Cardiac muscle cell (in vitro differentiated cells and primary cell): ENCODE data around the gene GNPTG. TPM values are rescaled to one million over a fixed set of nuclear protein-coding genes. Genes with fewer than 3 reads are reported as not detected.

ENCODE experiments used
- DNase-seq, 2 donors: peaks; one replicate each; pipeline versions ENCODE4 v3.0.0 to v3.0.0-alpha.2; 2010 to 2017; ENCODE audit warnings: low read depth in 1 of 2, low spot score in 1 of 2
- H3K27ac ChIP-seq: fragments of 200-600 bp; sonication (generic); 2 replicates; pipeline ENCODE4 v1.5.1; 2016
- H3K27me3 ChIP-seq: fragments of 200-600 bp; sonication (generic); 2 replicates; pipeline ENCODE4 v1.6.0; 2016; ENCODE audit warnings: control low read depth
- H3K36me3 ChIP-seq: fragments of 200-600 bp; sonication (generic); 2 replicates; pipeline ENCODE4 v1.5.1; 2016; ENCODE audit warnings: control low read depth
- H3K4me1 ChIP-seq: fragments of 200-600 bp; sonication (generic); 2 replicates; pipeline ENCODE4 v1.8.1; 2017; ENCODE audit warnings: low read depth, mild to moderate bottlenecking, mixed run types
- H3K4me3 ChIP-seq: fragments of 200-600 bp; sonication (generic); 2 replicates; pipeline ENCODE4 v1.5.1; 2016; ENCODE audit warnings: mild to moderate bottlenecking
- H3K9me3 ChIP-seq: fragments of 200-600 bp; sonication (generic); 2 replicates; pipeline ENCODE4 v1.5.1; 2017; ENCODE audit warnings: low read depth, mild to moderate bottlenecking, control low read depth
- CTCF ChIP-seq: IDR thresholded peaks from 2 replicates; pipeline ENCODE4 v1.5.1; 2012; ENCODE audit warnings: low read depth, mild to moderate bottlenecking, low read length
- polyA plus RNA-seq: library from polyadenylated mRNA; unstranded; fragments of >200 nt; fragmentation: Nextera tagmentation; extraction: Ambion mirVana; gene quantifications from 2 replicates; pipeline ENCODE4 v1.2.1, GENCODE V29; 2016
- total RNA-seq: library from RNA; depleted of rRNA; stranded (reverse); fragments of >200 nt; gene quantifications from 2 replicates; pipeline ENCODE4 v1.2.3, GENCODE V29; 2016

Gene GNPTG
- total and polyA plus RNA-seq, 2 experiments from 2014 or later: 57.0 to 60.3 TPM

- peak in 1 of 2 donors; percentile 52 for DNase-seq
- Histone ChIP-seq H3K9me3 (no peaks in the 10 kb centered on the region), H3K27me3 (no peaks in the 10 kb centered on the region), H3K4me3 (peak overlapping the region; percentile 92), H3K4me1 (peaks cover 16% of the 10 kb centered on the region), H3K36me3 (peaks cover 9% of the 10 kb centered on the region), H3K27ac (peak overlapping the region; percentile 35)
- no peak for TF ChIP-seq CTCF
These were observed 41.6 kb upstream of the GNPTG start for GRCh38 chr16:1309888-1310831.

DNA sequence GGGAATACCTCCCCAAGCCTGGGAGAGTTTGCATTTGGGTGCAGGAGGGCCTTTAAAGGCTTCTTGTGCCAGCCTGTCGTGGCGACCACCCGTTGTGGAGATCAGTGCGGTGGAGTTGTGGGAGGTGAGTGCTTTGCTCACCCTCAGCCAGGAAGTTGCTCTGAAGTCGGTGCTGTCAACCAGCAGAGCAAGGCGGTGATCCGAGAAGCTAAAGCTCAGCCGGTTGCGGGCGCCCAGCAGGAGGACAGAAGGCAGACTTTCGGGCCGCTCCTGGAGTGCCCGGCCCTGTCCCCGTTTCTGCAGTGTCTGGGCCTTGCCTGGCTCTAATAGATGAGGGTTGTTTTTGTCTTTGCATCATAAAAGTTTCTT lies 40.9 kb upstream of the GNPTG start:
- no peak for DNase-seq
- H3K36me3 ChIP-seq: peaks cover 15% of the 10 kb centered on the region

DNA sequence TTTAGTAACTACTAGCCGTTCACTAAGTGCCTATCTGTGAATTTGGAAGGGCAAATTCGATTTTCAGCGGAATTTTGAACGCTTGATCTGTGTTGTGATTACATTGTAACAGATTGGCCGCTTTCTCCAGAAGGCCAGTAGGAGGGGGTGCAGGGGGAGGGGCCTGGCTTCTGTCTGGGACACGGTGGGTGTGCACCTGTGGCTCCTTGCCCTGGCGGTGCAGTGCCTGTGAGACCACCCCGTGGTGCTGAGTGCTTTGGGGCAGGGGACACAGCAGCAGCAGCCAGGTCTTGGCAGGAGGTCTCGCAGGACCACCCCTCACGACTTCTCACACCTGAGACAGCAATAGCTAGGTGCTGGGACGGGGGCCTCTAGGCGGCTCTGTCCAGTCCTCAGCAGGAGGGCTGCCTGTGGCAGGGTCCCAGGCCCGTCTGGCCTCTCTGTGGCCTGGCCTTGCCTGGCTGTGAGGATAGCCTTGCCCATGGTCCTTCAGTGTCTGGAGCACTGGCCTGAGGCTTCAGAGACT lies 40.5 kb upstream of the GNPTG start:
- H3K9me3 ChIP-seq: no peaks in the 10 kb centered on the region
- no peak for TF ChIP-seq CTCF
- H3K36me3 ChIP-seq: peaks cover 19% of the 10 kb centered on the region
- no peaks in the 10 kb centered on the region for H3K27me3 ChIP-seq
- H3K4me3 ChIP-seq: peak overlapping the region; percentile 92
- H3K27ac ChIP-seq: no peak overlapping the region
- peaks cover 16% of the 10 kb centered on the region for H3K4me1 ChIP-seq
- no peak for DNase-seq

More for the DNA sequence above, 40.9 kb upstream of the GNPTG start:
- no peak for TF ChIP-seq CTCF
- Histone ChIP-seq H3K4me1 (peaks cover 16% of the 10 kb centered on the region), H3K4me3 (peak overlapping the region; percentile 92), H3K27ac (peak overlapping the region; percentile 26), H3K9me3 (no peaks in the 10 kb centered on the region), H3K27me3 (no peaks in the 10 kb centered on the region)

DNA sequence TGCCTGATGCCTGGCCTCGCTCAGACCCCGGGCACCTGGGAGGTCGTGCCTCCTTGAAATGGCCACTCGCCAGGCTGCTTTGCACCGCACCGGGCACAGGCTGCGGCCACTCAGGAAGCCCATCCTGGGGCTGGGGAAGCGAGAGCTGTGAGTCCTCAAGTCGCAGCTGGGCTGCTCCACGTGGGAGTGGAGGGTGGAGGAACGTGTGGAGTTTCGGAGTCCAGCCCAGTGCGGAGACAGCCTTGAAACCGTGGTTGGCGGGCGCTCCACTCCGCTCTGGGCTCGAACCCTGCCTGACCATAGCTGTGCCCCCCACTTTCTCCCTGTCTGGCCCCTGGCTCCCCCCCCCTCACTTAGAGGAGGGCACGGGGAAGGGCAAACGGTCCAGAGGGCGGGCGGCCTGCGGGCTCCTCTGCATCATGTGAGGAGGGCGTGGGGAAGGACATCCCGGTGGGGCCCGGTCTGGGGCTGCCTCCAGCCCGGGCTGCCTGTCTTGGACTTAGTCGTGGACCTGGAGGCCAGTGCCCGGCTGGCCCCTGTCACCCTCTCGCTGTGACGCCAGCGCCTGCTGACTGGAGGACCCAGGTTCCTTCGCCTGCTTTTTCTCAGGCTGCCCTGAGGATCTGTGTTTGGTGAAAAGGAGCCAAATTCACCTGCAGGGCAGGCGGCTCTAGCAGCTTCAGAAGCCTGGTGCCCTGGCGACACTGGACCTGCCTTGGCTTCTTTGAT lies 39.8 kb upstream of the GNPTG start:
- Histone ChIP-seq H3K27ac (no peak overlapping the region), H3K27me3 (no peaks in the 10 kb centered on the region), H3K4me1 (peaks cover 16% of the 10 kb centered on the region), H3K9me3 (no peaks in the 10 kb centered on the region), H3K36me3 (peaks cover 25% of the 10 kb centered on the region), H3K4me3 (peak overlapping the region; percentile 92)
- DNase-seq: peak in 1 of 2 donors; percentile 30
- no peak for TF ChIP-seq CTCF

DNA sequence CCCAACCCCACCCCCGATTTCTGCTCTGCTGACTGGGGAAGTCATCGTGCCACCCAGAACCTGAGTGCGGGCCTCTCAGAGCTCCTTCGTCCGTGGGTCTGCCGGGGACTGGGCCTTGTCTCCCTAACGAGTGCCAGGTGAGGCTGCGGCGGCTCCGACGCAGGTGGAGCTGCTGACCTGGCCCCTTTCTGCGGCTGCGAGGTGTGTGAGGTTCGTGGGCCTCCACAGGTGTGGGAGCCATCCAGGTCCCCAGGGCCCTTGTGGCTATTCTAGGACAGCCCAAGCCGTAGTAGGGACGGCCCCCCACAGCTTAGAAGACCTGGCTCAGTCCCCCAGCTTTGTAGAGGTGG lies 39.3 kb upstream of the GNPTG start:
- no peak overlapping the region for H3K4me3 ChIP-seq
- no peaks in the 10 kb centered on the region for H3K27me3 ChIP-seq
- H3K27ac ChIP-seq: no peak overlapping the region
- no peaks in the 10 kb centered on the region for H3K9me3 ChIP-seq
- no peak for TF ChIP-seq CTCF
- H3K36me3 ChIP-seq: peaks cover 28% of the 10 kb centered on the region
- DNase-seq: no peak
- H3K4me1 ChIP-seq: peaks cover 16% of the 10 kb centered on the region
